ENCODE measurements around the gene TNFAIP8L2. TPM values are rescaled to one million over a fixed set of nuclear protein-coding genes. Genes with fewer than 3 reads are reported as not detected.

Gene TNFAIP8L2
- total RNA-seq, 2 experiments from 2014 or later = 18.5 to 20.0 TPM

Other genes with a start within 250 kb of the TNFAIP8L2 start
- gene SETDB1, start 230.3 kb upstream of the TNFAIP8L2 start, total RNA-seq = 10 to 100 TPM; 58.5 to 59.3 TPM
- gene CERS2, start 181.8 kb upstream of the TNFAIP8L2 start, total RNA-seq = 100 to 1,000 TPM; 149 to 150 TPM
- not detected for gene ANXA9, start 174.4 kb upstream of the TNFAIP8L2 start, total RNA-seq
- gene MINDY1, start 149.7 kb upstream of the TNFAIP8L2 start, total RNA-seq = 1 to 10 TPM; 9.1 to 9.9 TPM
- 10 to 100 TPM; 15.8 to 19.0 TPM for gene PRUNE1, start 148.2 kb upstream of the TNFAIP8L2 start, total RNA-seq
- 1 to 10 TPM; 1.1 to 1.8 TPM for gene BNIPL, start 120.1 kb upstream of the TNFAIP8L2 start, total RNA-seq
- gene C1orf56, start 108.9 kb upstream of the TNFAIP8L2 start, total RNA-seq = 1 to 10 TPM; 1.3 TPM
- gene CDC42SE1, start 97.0 kb upstream of the TNFAIP8L2 start, total RNA-seq = 100 to 1,000 TPM; 238 to 245 TPM
- 1 to 10 TPM; 5.7 to 6.0 TPM for gene MLLT11, start 96.3 kb upstream of the TNFAIP8L2 start, total RNA-seq
- gene GABPB2, start 85.9 kb upstream of the TNFAIP8L2 start, total RNA-seq = 10 to 100 TPM; 32.7 to 34.4 TPM
- gene SEMA6C, start 10.0 kb upstream of the TNFAIP8L2 start, total RNA-seq = 1 to 10 TPM; 1.9 to 2.2 TPM
- gene LYSMD1, start 9.3 kb downstream of the TNFAIP8L2 start, total RNA-seq = 1 to 10 TPM; 3.7 to 4.3 TPM
- gene SCNM1, start 9.5 kb downstream of the TNFAIP8L2 start, total RNA-seq = 10 to 100 TPM; 53.0 to 55.9 TPM
- gene TMOD4, start 19.3 kb downstream of the TNFAIP8L2 start, total RNA-seq = 1 to 10 TPM; 2.2 to 3.4 TPM
- gene VPS72, start 33.5 kb downstream of the TNFAIP8L2 start, total RNA-seq = 10 to 100 TPM; 59.8 to 61.7 TPM
- 10 to 100 TPM; 64.9 to 69.2 TPM for gene PIP5K1A, start 41.9 kb downstream of the TNFAIP8L2 start, total RNA-seq
- gene PSMD4, start 98.1 kb downstream of the TNFAIP8L2 start, total RNA-seq = 100 to 1,000 TPM; 194 to 210 TPM
- 10 to 100 TPM; 25.5 to 26.6 TPM for gene ZNF687, start 125.7 kb downstream of the TNFAIP8L2 start, total RNA-seq
- 10 to 100 TPM; 56.0 to 70.2 TPM for gene PI4KB, start 170.8 kb downstream of the TNFAIP8L2 start, total RNA-seq
- gene RFX5, start 190.6 kb downstream of the TNFAIP8L2 start, total RNA-seq = 10 to 100 TPM; 59.3 to 63.9 TPM
- not detected for gene SELENBP1, start 216.1 kb downstream of the TNFAIP8L2 start, total RNA-seq
- gene PSMB4, start 242.9 kb downstream of the TNFAIP8L2 start, total RNA-seq = 100 to 1,000 TPM; 292 to 303 TPM